ENCODE data around the gene BID. TPM values are rescaled to one million over a fixed set of nuclear protein-coding genes. Genes with fewer than 3 reads are reported as not detected.

The BID gene
- total and polyA plus RNA-seq, 2 of the 8 experiments (the other 6 are each of a cell fraction or from before 2014, with no cell fraction given) = 39.3 to 114 TPM

GRCh38 chr22:17783312-17783711 is 9.0 kb upstream of the BID start:
- no peak overlapping the region for H2AK5ac ChIP-seq (ENCODE audit: low read depth, low read length)
- POLR2A ChIA-PET (ENCODE audit: partially characterized antibody) = interaction anchor here (6.3 kb wide), 1 partner anchor 9 kb away, joined by 38 read pairs; the partner anchor contains the start of gene BID
- no peaks in the 10 kb centered on the region for H3K27me3 ChIP-seq (replicated peaks in 1 of 4; ENCODE audit: control insufficient read depth in 3 of 4, extremely low read depth in 1 of 4, insufficient read depth in 3 of 4, low read length in 3 of 4)
- no peaks in the 10 kb centered on the region for H3K23me2 ChIP-seq (ENCODE audit: low read depth, low read length)
- no peak overlapping the region for H2BK5ac ChIP-seq (ENCODE audit: low read depth, low read length)
- no peak overlapping the region for H4K91ac ChIP-seq (replicated peaks; ENCODE audit: insufficient read length, low read length)
- H2AFZ ChIP-seq (ENCODE audit: low read length) = no peak overlapping the region
- H3K27ac ChIP-seq (ENCODE audit: low read depth, low read length) = no peak overlapping the region
- H3K9ac ChIP-seq (replicated peaks in 1 of 4; ENCODE audit: extremely low read depth in 1 of 4, low read depth in 3 of 4, low read length in 3 of 4) = no peak overlapping the region
- H4K8ac ChIP-seq (ENCODE audit: extremely low read depth, insufficient read depth, low read length) = no peak overlapping the region
- no peaks in the 10 kb centered on the region for H3K36me3 ChIP-seq (ENCODE audit: control insufficient read depth in 2 of 4, insufficient read depth in 4 of 4, low read length in 3 of 4)
- H3K4me2 ChIP-seq (ENCODE audit: insufficient read depth in 1 of 2, low read depth in 2 of 2, low read length in 2 of 2) = no peak overlapping the region
- H2BK120ac ChIP-seq (replicated peaks; ENCODE audit: low read depth, low read length) = no peak overlapping the region
- 87% methylated on average over 9 of the region's 9 CpGs; no CpG with 5 or more reads in 1 of the 2 experiments for WGBS, 2 experiments (ENCODE audit: extremely low coverage in 1 of 2, insufficient coverage in 1 of 2, insufficient read length in 1 of 2, insufficient replicate concordance in 2 of 2, low coverage in 1 of 2, low lambda C conversion rate in 2 of 2, missing lambda C conversion rate in 1 of 2)
- H3K79me1 ChIP-seq (ENCODE audit: low read depth, low read length) = no peaks in the 10 kb centered on the region; the same call in 1 of the 2 replicates
- no peak overlapping the region for H3K18ac ChIP-seq (ENCODE audit: extremely low read depth, low read length)
- DNase-seq (ENCODE audit: low read depth in 1 of 2, low spot score in 2 of 2) (no peak), FAIRE-seq (no peak)
- no peak overlapping the region for H3K14ac ChIP-seq (ENCODE audit: insufficient read length)
- no peak overlapping the region for H4K5ac ChIP-seq (ENCODE audit: insufficient read length, low read depth, low read length)
- H3K79me2 ChIP-seq (ENCODE audit: control insufficient read depth in 1 of 2, insufficient read depth in 2 of 2, low read length in 2 of 2) = no peaks in the 10 kb centered on the region
- TF ChIP-seq RNF2 (IDR thresholded peaks at IDR 0.05; ENCODE audit: borderline replicate concordance, low read depth, low read length, missing control alignments, poor library complexity, severe bottlenecking) (no peak), HDAC6 (IDR thresholded peaks at IDR 0.05; ENCODE audit: low read depth, low read length) (no peak), TBP (IDR thresholded peaks at IDR 0.05; ENCODE audit: low read depth, low read length) (no peak), JUN (IDR thresholded peaks at IDR 0.05; ENCODE audit: low read depth, low read length) (no peak), E2F6 (IDR thresholded peaks at IDR 0.05) (no peak), KDM1A (IDR thresholded peaks at IDR 0.05; ENCODE audit: borderline replicate concordance, low read length) (no peak), MAX (IDR thresholded peaks at IDR 0.05) (no peak), CHD1 (IDR thresholded peaks at IDR 0.05; ENCODE audit: low read depth, low read length) (no peak)
- no peak overlapping the region for H3K4ac ChIP-seq (replicated peaks; ENCODE audit: insufficient read length, low read depth, low read length)
- no peak overlapping the region for H2BK12ac ChIP-seq (ENCODE audit: low read depth, low read length)
- no peak overlapping the region for H2BK15ac ChIP-seq (ENCODE audit: low read length)
- H2BK20ac ChIP-seq (ENCODE audit: low read length) = no peak overlapping the region
- H3K4me1 ChIP-seq (replicated peaks in 1 of 4; ENCODE audit: control insufficient read depth in 3 of 4, insufficient read depth in 4 of 4, low read length in 3 of 4) = peaks cover 0 to 12% (median 4%) of the 10 kb centered on the region in 4 experiments; a peak in 1 of 7 replicates
- H3K4me3 ChIP-seq (ENCODE audit: extremely low read depth in 1 of 4, insufficient read depth in 2 of 4, low read depth in 3 of 4, low read length in 4 of 4) = no peak overlapping the region
- H3K9me3 ChIP-seq (ENCODE audit: insufficient read depth in 2 of 2, low read depth in 1 of 2, low read length in 1 of 2) = no peaks in the 10 kb centered on the region
- H3K56ac ChIP-seq (replicated peaks; ENCODE audit: insufficient read length, low read depth, low read length) = no peak overlapping the region
- CTCF ChIA-PET (ENCODE audit: partially characterized antibody) = interaction anchor here (0.8 to 10.7 kb wide), 8 partner anchors 8 to 699 kb away, joined by 3 to 174 read pairs (median 28); partner anchors contain the start of gene BID
- H4K20me1 ChIP-seq (replicated peaks in 1 of 2; ENCODE audit: control insufficient read depth in 1 of 2, insufficient read depth in 2 of 2, low read length in 2 of 2) = no peaks in the 10 kb centered on the region
- no peak overlapping the region for H3K23ac ChIP-seq (ENCODE audit: insufficient read length)
